NOMO-1 (cell line): ENCODE data around the gene ADAMTS19.

ENCODE experiments used
- DNase-seq, 2 experiments: peaks; one replicate each; lab custom pipeline; 2025; ENCODE audit not compliant: unreplicated experiment in 2 of 2; lab: John Stamatoyannopoulos, UW

Gene ADAMTS19

GRCh38 chr5:129747572-129748407, 287.7 kb downstream of the ADAMTS19 start, which contains the start of gene MINAR2:
Gene MINAR2 (plus strand): TSS chr5:129748094. CDS start chr5:129748191, 97 bp downstream.
- DNase-seq: no peak

GRCh38 chr5:129748913-129749880, 289.1 kb downstream of the ADAMTS19 start:
- DNase-seq: no peak

GRCh38 chr5:129760636-129761325, 300.7 kb downstream of the ADAMTS19 start:
- no peak for DNase-seq

GRCh38 chr5:129763651-129764050, 303.6 kb downstream of the ADAMTS19 start:
- no peak for DNase-seq

- DNase-seq: no peak
Measured at GRCh38 chr5:129766798-129767197, 306.7 kb downstream of the ADAMTS19 start.

GRCh38 chr5:129767927-129768380, 307.9 kb downstream of the ADAMTS19 start:
- peak; percentile 67 to 86 for DNase-seq

GRCh38 chr5:129768735-129769134, 308.6 kb downstream of the ADAMTS19 start:
- peak in 1 of 2 experiments; percentile 21 for DNase-seq

- no peak for DNase-seq
Measured at GRCh38 chr5:129770024-129770820, 310.1 kb downstream of the ADAMTS19 start.

- DNase-seq: peak; percentile 41 to 61
Measured at GRCh38 chr5:129771058-129771838, 311.1 kb downstream of the ADAMTS19 start.

GRCh38 chr5:129773376-129773775, 313.3 kb downstream of the ADAMTS19 start:
- no peak for DNase-seq

GRCh38 chr5:129781594-129781993, 321.5 kb downstream of the ADAMTS19 start:
- no peak for DNase-seq
